ENCODE results near the gene MPIG6B.

The MPIG6B gene

GRCh38 chr6:31713991-31714684, 9.0 kb upstream of the MPIG6B start:
- no peak for TF ChIP-seq CTCF (IDR thresholded peaks at IDR 0.05; ENCODE audit: control insufficient read depth, insufficient read depth, low read depth, low read length, missing control alignments)
- no peak overlapping the region for H3K4me3 ChIP-seq (ENCODE audit: control insufficient read depth, low read depth, low read length)
- DNase-seq (ENCODE audit: low read depth) = no peak

GRCh38 chr6:31715022-31715958, 7.9 kb upstream of the MPIG6B start, which contains the start of gene LY6G6D:
LY6G6D (plus strand) TSS chr6:31715348; CDS start chr6:31715356, 8 bp downstream.
- no peak for DNase-seq (ENCODE audit: low read depth)
- no peak within 1 kb of the TSS for H3K4me3 ChIP-seq (ENCODE audit: control insufficient read depth, low read depth, low read length)
- no peak for TF ChIP-seq CTCF (IDR thresholded peaks at IDR 0.05; ENCODE audit: control insufficient read depth, insufficient read depth, low read depth, low read length, missing control alignments)

GRCh38 chr6:31717499-31718222, 5.5 kb upstream of the MPIG6B start:
- no peak for DNase-seq (ENCODE audit: low read depth)
- TF ChIP-seq CTCF (IDR thresholded peaks at IDR 0.05; ENCODE audit: control insufficient read depth, insufficient read depth, low read depth, low read length, missing control alignments) = no peak
- no peak overlapping the region for H3K4me3 ChIP-seq (ENCODE audit: control insufficient read depth, low read depth, low read length)

GRCh38 chr6:31718265-31718664, 4.9 kb upstream of the MPIG6B start:
- no peak for DNase-seq (ENCODE audit: low read depth)
- H3K4me3 ChIP-seq (ENCODE audit: control insufficient read depth, low read depth, low read length) = no peak overlapping the region
- no peak for TF ChIP-seq CTCF (IDR thresholded peaks at IDR 0.05; ENCODE audit: control insufficient read depth, insufficient read depth, low read depth, low read length, missing control alignments)

- no peak for TF ChIP-seq CTCF (IDR thresholded peaks at IDR 0.05; ENCODE audit: control insufficient read depth, insufficient read depth, low read depth, low read length, missing control alignments)
- H3K4me3 ChIP-seq (ENCODE audit: control insufficient read depth, low read depth, low read length) = no peak overlapping the region
- DNase-seq (ENCODE audit: low read depth) = no peak
These were observed 4.2 kb upstream of the MPIG6B start for GRCh38 chr6:31719001-31719400.

- no peak overlapping the region for H3K4me3 ChIP-seq (ENCODE audit: control insufficient read depth, low read depth, low read length)
- DNase-seq (ENCODE audit: low read depth) = no peak
- no peak for TF ChIP-seq CTCF (IDR thresholded peaks at IDR 0.05; ENCODE audit: control insufficient read depth, insufficient read depth, low read depth, low read length, missing control alignments)
These were observed 2.9 kb upstream of the MPIG6B start for GRCh38 chr6:31720196-31720770.
